ENCODE measurements around the gene PTAR1.

The PTAR1 gene

GRCh38 chr9:69672596-69673310 lies 87.1 kb downstream of the PTAR1 start:
- peak; percentile 91 for DNase-seq

DNA sequence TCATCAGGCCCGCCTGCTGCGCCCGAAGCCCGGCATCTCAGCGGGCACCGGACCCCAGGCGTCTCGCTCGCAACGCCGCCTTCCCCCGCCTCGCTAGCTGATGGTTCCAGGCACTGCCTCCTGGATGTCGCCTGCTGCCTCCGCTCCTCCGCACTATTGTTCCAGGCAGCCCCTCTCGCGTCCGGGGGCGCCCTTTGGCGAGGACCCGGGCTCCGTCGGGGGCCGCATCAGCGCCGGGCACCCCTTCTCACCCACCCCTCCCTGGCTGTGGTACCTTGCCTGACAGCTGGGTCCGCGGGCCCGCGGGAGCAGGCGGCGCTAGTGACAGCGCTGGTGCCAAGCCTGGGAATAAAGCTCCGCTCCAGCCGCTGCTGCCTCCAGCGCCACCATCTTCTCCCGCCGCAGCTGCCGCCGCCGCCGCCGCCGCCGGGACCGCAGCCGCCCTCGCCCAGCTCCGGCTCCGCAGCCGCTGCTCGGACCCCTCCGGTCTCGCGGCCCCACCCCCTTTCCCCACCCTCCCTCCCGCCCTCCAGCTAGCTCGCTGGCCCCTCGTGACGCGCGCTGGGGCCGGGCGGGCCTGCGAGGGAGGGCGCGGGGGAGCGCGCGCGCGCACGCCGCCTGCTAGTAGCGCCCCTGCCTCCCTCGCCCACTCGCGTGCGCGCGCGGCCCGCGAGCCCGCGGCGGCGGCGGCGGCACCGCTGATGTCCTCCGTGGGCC lies 87.8 kb downstream of the PTAR1 start, which contains the start of gene APBA1:
Gene APBA1 (minus strand): TSS at position 493 of the 717 bp plus-strand sequence.
- peak; percentile 59 for DNase-seq

DNA sequence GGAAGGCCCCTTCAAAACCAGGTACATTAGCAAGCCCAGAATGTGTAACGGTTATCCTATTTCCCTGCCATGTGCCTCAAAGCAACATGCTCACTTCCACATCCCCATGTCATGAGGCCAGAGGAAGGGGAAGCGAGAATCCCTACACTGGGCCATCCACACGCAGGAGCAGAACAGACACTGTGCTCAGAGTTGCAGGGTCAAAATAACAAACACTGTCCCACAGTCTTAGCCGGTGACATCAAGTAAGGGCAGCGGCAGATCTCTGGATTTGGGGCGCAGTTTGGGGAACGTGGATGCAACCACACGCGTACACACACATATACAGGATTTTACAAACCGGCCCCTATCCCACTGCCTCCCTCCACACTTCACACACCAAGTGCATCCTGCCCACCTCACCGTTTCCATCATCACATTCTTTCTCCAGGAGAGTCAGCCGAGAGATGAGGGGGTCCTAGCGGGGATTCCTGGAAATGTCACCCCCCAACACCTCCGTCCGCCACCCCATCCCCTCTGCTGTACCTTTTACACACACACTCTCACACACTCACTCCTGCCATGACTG lies 88.4 kb downstream of the PTAR1 start:
- peak; percentile 7 for DNase-seq

DNA sequence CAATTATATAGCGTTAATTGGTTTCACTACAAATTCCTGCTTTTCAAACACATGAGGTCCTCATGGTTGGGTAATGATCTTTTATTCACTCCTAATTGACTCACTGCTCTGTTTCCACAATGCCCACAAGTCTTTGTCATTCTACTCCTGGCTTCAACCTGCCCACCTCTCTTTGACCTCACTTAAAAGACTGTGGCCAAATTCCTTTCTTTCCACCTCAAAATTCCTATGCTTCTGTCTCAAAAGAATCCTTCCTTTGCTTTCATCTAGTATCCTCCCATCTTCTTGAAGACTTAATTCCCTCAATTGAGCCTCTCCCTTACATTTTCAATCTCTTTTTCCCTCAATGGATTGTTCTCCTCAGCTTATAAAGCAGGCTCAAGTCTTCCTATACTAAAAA lies 92.5 kb downstream of the PTAR1 start:
- DNase-seq, result no peak

DNA sequence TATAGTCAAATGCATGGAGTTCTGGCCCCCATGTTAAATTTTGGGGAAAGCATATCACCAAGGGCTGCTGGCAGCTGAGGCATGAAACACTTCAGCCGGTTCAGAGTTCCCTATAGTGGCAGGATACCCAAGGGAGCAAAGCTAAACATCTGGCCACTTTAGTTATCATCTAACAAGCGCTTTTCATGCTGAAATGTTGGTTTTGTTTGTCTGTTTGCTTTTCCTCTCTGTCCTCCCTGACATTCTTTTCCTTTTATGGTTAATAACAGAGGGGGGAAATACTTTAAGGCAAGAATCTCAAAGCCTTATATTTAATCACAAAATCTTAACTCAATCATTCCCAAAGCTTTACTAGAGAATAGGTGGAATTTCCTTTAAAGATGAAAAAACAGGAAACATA lies 99.5 kb downstream of the PTAR1 start:
- no peak for DNase-seq

Measured in HCEC 1CT (cell line).